ENCODE measurements around the gene KCNQ1.

Gene KCNQ1

DNA sequence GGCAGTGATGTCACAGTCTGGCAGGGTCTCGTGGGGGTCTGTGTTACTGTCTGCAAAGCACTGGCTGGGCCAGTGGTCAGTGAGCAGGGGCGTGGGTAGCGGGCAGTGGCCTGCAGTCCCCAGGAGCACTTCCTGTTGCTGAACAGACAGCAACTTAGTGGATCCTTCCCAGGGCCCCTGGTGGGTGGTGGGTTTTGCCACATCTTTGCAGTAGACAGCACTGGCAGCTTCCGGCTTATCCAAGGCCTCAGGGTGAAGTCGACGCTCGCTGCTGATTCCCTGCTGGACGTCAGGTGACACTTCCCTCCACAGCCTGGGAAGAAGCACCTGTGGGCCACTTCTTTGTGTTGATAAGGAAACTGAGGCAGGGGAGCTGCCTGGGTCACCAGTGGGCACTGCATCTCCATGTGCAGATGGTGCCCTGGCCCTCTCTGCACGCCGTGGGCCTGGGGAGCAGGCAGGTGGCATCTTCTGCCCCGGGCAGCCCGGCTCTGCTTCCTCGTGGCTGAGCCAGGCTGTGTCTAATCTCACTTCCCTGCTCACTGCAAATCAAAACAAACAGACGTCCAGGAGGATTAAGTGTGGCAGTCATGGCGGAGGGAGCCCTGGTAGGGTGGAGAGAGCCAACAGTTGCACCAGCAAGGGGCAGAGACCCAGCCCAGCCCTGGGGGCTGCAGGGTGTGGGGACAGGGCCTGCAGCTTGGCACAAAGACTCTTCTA is 79.8 kb downstream of the KCNQ1 start:
- DNase-seq (ENCODE audit: low read depth), result no peak

DNA sequence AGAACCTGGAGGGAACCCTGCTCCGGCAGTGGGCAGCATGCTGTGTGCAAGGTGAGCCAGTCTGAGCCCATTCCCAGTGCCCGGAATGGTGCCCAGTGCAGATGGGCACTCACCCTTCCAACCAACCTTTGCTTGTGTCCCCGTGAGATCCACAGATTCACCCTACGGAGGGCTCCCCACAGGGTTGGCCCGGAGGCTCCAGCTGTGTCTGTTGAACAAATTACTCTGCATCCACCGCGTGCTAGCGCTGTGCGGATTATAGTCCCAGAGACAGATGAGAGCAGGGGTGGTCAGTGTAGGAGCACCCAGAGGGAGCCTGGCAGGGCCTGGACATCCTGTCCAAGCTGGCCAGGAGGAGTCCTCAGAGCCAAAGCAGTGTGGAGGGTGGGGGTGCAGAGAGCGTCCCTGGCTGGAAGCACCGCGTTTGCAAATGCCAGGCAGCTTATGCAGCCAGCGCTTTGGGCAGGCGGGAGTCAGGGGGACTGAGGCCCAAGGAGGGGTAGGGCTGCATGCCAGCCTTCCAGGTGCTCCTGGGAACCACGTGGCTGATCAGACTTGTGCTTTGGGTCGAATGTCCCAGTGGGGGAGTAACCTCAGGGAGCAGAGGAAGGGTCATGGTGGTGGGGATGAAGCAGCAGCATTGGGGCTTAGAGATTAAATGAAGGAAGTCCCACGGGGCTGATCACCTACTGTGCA is 80.5 kb downstream of the KCNQ1 start:
- no peak for DNase-seq (ENCODE audit: low read depth)

DNA sequence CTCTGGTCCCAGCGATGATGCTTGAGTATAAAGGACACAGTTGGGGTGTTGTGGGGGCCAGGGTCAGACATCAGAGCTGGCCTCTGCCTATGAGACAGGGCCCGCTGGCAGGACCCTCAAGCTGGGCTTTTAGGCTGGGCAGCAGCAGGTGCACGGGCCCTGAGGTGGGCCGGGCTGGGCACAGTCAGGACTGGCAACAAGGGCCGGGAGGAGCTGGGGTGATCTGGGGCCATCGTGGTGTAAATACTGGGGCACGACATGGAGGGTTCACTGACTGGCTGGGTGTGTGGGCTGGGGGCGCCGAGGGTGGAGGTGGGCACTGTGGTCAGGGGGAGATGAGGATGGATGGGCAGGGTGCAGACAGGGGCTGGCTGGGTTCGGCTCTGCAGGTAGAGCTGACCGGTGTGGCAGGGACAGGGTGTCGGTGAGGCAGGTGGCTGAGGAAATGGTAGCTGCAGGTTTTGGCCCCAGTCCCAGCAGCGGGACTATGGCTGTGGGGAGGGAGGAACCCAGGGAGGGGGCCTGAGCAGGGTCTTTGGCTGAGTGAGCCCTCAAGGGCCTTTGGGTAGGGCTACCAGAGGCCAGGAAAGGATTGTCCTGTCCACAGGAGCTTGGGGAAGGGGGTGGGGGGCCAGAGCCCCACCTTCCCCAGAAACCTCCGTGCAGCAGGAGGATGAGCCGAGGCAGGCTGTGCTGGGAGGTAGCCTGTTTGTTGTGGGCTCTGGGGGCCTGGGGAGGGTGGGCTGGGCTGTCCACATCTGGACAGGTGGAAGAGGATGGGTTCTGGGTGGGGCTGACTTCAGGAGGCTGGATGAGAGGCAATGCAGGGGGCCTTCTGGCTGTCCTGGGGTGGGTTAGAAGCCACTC is 81.4 kb downstream of the KCNQ1 start:
- DNase-seq (ENCODE audit: low read depth), result no peak

DNA sequence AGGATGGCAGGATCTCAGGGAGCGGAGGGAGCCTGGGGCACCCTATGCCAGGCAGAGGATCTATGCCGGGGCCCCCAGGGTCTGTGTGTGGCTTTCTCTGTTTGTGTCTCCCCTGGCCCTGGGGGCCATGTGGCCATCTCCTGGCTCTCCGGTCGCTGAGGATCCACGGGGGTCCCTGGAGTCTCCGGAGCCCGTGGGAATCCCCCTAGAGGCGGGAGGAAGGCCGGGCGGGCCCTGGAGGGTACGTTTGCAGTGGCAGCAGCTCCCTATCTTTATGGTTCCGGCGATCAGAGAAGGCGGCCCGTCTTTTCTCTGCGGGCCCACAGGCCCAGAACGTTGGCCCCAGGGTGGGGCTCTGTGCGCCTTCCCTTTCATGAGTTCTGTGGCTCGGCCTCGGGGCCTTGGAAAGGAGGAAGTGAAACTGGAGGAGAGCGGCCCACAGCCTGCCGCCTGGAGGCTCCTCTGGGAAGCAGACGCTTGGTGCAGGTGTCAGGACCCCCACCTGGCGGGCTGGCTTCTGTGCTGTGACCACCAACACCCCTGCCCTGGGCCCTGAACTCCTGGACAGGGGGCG is 82.1 kb downstream of the KCNQ1 start:
- no peak for DNase-seq (ENCODE audit: low read depth)

- no peak for DNase-seq (ENCODE audit: low read depth)
These were observed 82.9 kb downstream of the KCNQ1 start for GRCh38 chr11:2527621-2528291.

DNA sequence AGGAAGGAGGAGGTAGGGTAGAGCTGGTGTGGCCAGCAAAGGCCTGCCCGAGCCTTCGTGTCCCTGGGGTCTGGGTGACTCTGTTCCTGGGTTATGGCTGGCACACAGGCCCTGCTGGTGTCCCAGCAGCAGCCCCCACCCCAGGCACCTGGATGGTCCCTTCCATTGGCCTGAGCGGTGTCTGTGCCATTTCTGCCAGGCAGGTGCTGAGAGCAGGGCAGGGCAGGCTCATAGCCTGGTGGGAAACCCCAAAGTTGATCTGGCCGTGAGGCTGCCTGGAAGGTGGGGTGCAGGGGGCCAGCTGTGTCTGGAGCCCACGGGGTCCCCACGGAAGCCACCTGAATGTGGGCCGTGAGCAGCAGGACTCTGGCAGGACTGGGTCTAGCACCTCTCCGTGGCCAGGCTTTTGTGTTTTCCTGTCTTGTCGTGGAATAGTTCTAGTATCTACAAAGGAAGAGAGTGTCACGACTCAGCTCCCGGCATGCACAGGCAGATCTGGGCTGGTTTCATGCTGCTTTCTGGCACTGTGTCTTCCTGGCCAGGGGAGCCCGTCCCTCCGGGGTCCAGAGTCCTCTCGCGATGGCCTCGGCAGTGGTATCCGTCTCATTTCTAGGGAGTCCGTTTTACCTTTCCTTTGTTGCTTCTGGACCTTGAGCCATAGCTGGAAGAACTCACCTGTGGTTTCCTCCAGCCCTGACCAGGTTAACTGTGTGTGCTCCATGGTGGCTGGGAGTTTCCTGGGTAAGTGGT is 83.7 kb downstream of the KCNQ1 start:
- no peak for DNase-seq (ENCODE audit: low read depth)

- DNase-seq (ENCODE audit: low read depth), result no peak
These were observed 84.4 kb downstream of the KCNQ1 start for GRCh38 chr11:2529173-2529572.

DNA sequence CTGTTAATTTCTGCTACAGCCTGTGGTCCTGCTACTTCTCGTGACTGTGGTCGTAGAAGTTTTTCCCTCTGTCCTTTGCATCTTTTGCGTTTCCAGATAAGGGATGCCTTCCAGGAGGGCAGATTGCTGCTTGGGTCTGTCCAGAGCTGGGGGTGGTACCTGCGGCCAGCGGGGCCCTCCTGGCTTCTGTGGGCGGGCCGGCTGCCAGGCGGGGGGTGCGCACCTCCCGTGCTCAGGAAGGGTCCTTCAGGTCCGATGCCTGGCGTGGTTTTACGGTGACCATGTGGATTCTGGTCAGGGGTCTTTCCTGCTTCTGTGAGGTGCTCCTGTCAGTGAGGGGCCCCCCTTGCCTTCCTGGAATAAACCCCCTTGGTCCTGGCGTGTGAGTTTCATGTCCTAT is 84.8 kb downstream of the KCNQ1 start:
- DNase-seq (ENCODE audit: low read depth), result no peak

GRCh38 chr11:2530131-2530854 is 85.5 kb downstream of the KCNQ1 start:
- no peak for DNase-seq (ENCODE audit: low read depth)

GRCh38 chr11:2530855-2531200 is 86.0 kb downstream of the KCNQ1 start:
- no peak for DNase-seq (ENCODE audit: low read depth)

- DNase-seq (ENCODE audit: low read depth), result peak; percentile 32
These were observed 86.6 kb downstream of the KCNQ1 start for GRCh38 chr11:2531277-2531986.

- DNase-seq (ENCODE audit: low read depth), result no peak
These were observed 87.3 kb downstream of the KCNQ1 start for GRCh38 chr11:2531987-2532703.

DNA sequence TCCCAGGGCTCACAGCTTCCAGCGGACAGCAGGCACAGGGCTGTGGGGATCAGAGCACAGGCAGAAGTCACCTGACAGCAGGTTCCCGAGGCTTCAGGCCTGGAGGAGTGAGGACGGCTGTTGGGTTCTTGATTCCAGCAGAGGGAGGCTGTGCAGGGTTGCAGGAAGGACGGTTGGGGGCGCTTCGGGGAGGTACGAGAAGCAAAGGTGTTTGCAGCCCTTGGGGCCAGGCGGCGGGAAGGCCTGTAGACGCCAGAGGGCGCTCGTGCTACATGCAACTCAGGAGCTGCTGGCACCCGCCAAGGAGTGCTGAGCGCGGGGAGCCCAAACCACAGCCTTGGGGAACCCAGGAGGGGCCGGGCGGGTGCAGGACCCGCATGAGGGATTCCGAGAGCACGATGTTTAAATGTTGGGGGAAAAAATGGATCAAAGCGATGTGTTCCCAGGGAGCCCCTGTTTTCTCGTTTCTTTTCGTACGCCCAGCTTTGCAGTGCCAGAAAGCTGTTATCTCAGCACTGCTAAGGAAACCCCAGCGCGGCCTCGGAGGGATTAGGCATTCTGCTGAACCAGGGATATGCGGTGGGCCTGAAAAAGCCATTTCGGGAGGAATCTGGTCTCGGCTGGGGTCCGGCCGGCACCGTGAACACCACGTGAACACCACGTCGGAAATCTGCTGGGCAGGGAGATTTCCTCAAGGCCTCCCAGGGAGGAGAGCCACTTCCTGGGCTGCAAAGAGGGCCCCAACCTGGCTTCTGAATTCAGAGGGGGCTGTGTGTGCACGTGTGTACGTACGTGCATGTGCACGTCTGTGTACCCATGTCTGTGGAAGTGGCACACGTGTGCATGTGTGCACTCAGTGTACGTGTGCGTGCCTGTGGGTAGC is 88.1 kb downstream of the KCNQ1 start:
- peak; percentile 85 for DNase-seq (ENCODE audit: low read depth)

GRCh38 chr11:2533587-2534133 is 88.9 kb downstream of the KCNQ1 start:
- no peak for DNase-seq (ENCODE audit: low read depth)

GRCh38 chr11:2534134-2534956 is 89.5 kb downstream of the KCNQ1 start:
- DNase-seq (ENCODE audit: low read depth), result no peak

DNA sequence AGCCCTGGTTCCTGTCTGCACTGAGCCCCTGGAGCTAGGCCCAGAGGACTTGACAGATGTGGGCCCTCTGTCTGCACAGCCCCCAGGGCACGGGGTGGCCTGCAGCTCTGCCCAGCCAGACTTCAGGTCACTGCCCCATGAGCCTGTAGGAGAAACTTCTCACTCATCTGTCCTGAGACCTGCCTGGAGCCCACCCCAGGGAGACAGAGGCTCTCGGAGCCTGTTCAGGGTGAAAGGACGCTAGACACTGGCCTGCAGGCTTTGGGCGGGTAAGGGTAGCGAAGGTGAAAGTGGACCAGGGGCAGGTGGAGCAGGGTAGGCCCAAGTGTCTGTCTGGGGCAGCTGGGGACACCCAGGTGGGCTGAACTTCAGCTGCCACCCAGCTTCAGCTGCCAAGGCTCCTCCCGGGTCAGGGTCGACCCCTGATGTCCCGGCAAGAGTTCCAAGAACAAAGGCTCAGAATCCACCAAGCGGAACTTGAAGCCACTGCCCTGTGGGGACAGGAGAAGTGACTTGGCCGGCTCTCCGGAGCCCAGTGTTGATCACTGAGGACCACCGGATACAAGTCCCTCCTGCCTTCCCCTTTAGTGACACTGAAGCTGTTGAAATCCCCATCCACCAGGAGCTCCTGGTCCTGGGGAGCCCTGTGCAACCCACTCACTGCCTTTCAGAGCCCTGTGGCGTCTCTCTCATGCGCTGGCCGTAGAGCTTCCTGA is 90.3 kb downstream of the KCNQ1 start:
- no peak for DNase-seq (ENCODE audit: low read depth)
